Measurements from ENCODE around the gene DCDC2B. TPM values are rescaled to one million over a fixed set of nuclear protein-coding genes. Genes with fewer than 3 reads are reported as not detected.

DCDC2B gene
- not detected in 5 replicates for total RNA-seq (2022; extraction: Qiagen RNA extraction)

GRCh38 chr1:32208891-32209328 is at the start of gene DCDC2B:
DCDC2B (plus strand) TSS chr1:32209089; CDS start chr1:32209094, 5 bp downstream.

GRCh38 chr1:32179443-32180185 is 29.3 kb upstream of the DCDC2B start, which contains the start of gene TXLNA:
TXLNA (plus strand) TSS chr1:32179675; CDS start chr1:32180346, 671 bp downstream.

GRCh38 chr1:32200226-32201010 is 8.5 kb upstream of the DCDC2B start, which contains the start of gene CCDC28B:
CCDC28B (plus strand) TSS chr1:32200595; CDS start chr1:32201936, 1,341 bp downstream.

GRCh38 chr1:32205401-32206370 is 3.2 kb upstream of the DCDC2B start, which contains the start of gene IQCC:
IQCC (plus strand) TSS chr1:32205671; CDS start chr1:32205682, 11 bp downstream.

GRCh38 chr1:32221980-32222755 is 13.3 kb downstream of the DCDC2B start, which contains the start of the genes EIF3I and TMEM234:
EIF3I (plus strand) TSS chr1:32222407; CDS start chr1:32222442, 35 bp downstream.
TMEM234 (minus strand) TSS chr1:32222353; CDS start chr1:32222322, 31 bp downstream.

GRCh38 chr1:32246888-32247273 is 38.0 kb downstream of the DCDC2B start, which contains the start of gene FAM167B:
FAM167B (plus strand) TSS chr1:32247222; CDS start chr1:32247422, 200 bp downstream.

GRCh38 chr1:32250893-32251716 is 42.2 kb downstream of the DCDC2B start, which contains the start of gene LCK:
LCK (plus strand) TSS chr1:32251265; CDS start chr1:32274330, 23,065 bp downstream.

Other genes starting within 250 kb of the DCDC2B start
- gene KHDRBS1, start 195.2 kb upstream of the DCDC2B start, total RNA-seq (2022; extraction: Qiagen RNA extraction), result 124 to 145 TPM (median 138 TPM) in 5 replicates
- gene TMEM39B, start 136.2 kb upstream of the DCDC2B start, total RNA-seq (2022; extraction: Qiagen RNA extraction), result 7.1 to 11.9 TPM (median 10.7 TPM) in 5 replicates
- gene KPNA6, start 101.0 kb upstream of the DCDC2B start, total RNA-seq (2022; extraction: Qiagen RNA extraction), result 15.9 to 19.6 TPM (median 17.8 TPM) in 5 replicates
- gene TXLNA, start 29.4 kb upstream of the DCDC2B start, total RNA-seq (2022; extraction: Qiagen RNA extraction), result 27.1 to 31.1 TPM (median 30.4 TPM) in 5 replicates
- 0.71 to 1.5 TPM (median 1.3 TPM) in 5 replicates for gene CCDC28B, start 8.5 kb upstream of the DCDC2B start, total RNA-seq (2022; extraction: Qiagen RNA extraction)
- gene IQCC, start 3.4 kb upstream of the DCDC2B start, total RNA-seq (2022; extraction: Qiagen RNA extraction), result 1.5 to 2.5 TPM (median 1.9 TPM) in 5 replicates
- gene TMEM234, start 13.3 kb downstream of the DCDC2B start, total RNA-seq (2022; extraction: Qiagen RNA extraction), result 7.3 to 9.2 TPM (median 8.5 TPM) in 5 replicates
- gene EIF3I, start 13.3 kb downstream of the DCDC2B start, total RNA-seq (2022; extraction: Qiagen RNA extraction), result 265 to 288 TPM (median 276 TPM) in 5 replicates
- gene FAM167B, start 38.1 kb downstream of the DCDC2B start, total RNA-seq (2022; extraction: Qiagen RNA extraction), result 0.55 to 0.82 TPM (median 0.63 TPM) in 5 replicates
- 0.07 to 0.11 TPM (median 0.09 TPM) in 3 of 5 replicates, not detected in the others for gene LCK, start 42.2 kb downstream of the DCDC2B start, total RNA-seq (2022; extraction: Qiagen RNA extraction)
- gene HDAC1, start 83.0 kb downstream of the DCDC2B start, total RNA-seq (2022; extraction: Qiagen RNA extraction), result 47.9 to 53.4 TPM (median 52.1 TPM) in 5 replicates
- 55.1 to 67.3 TPM (median 65.9 TPM) in 5 replicates for gene MARCKSL1, start 127.1 kb downstream of the DCDC2B start, total RNA-seq (2022; extraction: Qiagen RNA extraction)
- 1.2 to 3.3 TPM (median 2.6 TPM) in 5 replicates for gene FAM229A, start 153.4 kb downstream of the DCDC2B start, total RNA-seq (2022; extraction: Qiagen RNA extraction)
- 0.13 to 0.18 TPM (median 0.15 TPM) in 3 of 5 replicates, not detected in the others for gene TSSK3, start 153.4 kb downstream of the DCDC2B start, total RNA-seq (2022; extraction: Qiagen RNA extraction)
- gene BSDC1, start 185.4 kb downstream of the DCDC2B start, total RNA-seq (2022; extraction: Qiagen RNA extraction), result 17.4 to 21.5 TPM (median 20.1 TPM) in 5 replicates

Measured in A549 treated with dexamethasone at 1 μM for 4 hours (cell line).